HG03558 (cell line): Measurements from ENCODE around the gene C9orf50.

Experiments
- ATAC-seq: cut with Tn5 transposase; IDR thresholded peaks from one replicate; pipeline ENCODE4 v1.9.1; 2021; ENCODE audit warnings: moderate number of reproducible peaks; ENCODE audit not compliant: unreplicated experiment; ENCODE audit errors: extremely low read depth

Gene C9orf50

GRCh38 chr9:129612815-129613519, 7.9 kb downstream of the C9orf50 start:
- no peak for ATAC-seq

GRCh38 chr9:129612123-129612522, 8.8 kb downstream of the C9orf50 start:
- no peak for ATAC-seq

DNA sequence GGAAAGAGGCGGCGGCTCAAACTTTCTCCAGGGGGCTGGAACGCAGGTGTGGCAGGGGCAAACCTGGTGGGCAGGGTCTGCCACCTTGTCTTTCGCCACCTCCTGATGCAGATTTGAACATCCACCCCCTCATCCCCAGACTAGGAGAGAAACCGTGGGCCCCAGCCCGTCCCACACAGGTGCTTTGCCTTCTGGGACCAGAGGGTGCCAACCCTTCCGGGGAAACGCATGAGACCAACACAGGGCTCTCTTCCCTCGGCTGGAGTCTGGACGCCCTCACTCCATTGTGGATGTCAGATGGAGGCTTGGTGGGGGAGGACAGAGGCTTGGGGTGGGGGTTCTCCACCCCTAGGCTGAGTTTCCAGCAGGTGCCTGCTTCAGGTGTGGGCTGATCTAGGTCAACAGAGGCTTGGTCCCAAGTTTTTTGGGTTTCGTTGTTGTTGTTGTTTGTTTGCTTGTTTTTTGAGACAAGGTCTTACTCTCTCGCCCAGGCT, 9.5 kb downstream of the C9orf50 start:
- ATAC-seq, result no peak

- no peak for ATAC-seq
These were observed 10.2 kb downstream of the C9orf50 start for GRCh38 chr9:129610473-129611306.

DNA sequence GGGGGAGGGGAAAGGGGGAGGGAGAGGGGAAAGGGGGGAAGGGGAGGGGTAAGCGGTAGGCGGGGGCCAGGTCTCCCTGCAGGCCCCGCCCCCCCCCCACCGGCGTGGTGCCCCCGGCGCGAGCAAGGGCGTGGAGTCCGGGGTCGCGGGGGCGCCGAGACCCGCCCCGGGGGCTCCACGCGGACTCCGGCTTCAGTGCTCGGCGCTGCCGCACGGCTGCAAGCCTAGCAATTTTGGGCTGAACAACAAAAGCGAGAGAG, 10.8 kb downstream of the C9orf50 start:
- no peak for ATAC-seq

GRCh38 chr9:129609486-129610212, 11.3 kb downstream of the C9orf50 start:
- no peak for ATAC-seq

DNA sequence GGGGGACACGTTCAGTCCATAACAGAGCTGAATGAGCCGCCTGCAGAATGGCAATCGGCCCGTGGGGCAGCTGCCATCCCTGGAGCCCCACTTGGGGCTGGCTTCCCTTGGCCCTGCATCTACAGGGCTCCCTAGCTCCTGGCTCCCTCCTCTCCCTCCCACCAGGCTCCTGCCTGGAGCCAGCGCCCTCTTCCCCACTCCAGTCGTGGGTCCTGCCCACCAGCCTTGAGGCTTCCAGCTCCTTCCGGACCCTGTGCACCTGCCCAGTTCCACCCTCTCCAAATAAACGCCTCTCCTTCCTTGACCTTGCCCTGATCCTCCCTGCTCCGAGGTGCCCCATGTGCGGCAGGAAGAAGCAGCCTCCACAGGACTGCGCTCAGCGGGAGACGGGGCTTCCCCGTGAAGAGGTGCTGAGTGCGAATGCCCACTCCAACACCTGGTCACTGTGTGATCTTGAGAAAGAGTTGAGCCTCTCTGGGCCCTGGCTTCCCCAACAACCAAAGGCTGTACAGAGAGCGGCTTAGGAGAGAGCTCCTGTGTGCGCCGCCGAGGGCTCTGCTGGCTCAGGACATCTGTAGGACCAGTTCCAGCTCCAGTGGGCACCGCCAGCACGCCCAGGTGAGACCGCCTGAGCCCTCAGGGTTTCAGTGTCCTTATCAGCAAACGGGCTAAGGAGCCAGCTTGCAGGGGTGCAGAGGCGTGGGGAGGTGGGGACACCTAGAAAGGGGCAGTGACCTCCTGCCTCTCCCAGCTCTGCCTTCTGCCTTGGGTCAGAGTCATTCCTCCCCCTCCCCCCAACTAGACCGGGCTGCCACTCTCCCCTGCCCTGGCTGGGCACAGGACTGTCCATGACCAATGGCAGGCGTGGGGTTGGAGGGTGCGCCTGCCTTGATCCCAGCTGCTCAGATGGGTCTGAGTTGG, 12.1 kb downstream of the C9orf50 start:
- ATAC-seq, result no peak

DNA sequence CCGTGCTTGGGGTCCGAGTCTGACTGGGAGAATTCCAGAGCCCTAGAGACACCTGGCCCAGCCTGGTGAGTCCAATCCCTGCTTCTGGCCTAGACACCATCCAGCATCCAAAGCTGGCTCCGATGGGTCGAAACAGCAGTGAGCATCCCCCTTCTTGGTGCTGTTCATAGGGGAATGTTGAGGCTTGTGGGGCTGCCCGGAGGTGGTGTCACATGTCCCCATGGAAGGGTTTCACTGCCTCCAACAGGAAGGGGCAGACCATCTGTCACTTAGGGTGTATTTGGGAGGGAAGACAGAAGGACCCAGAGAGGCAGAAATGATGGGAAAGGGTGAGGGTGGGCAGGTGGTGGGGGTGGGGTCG, 13.9 kb downstream of the C9orf50 start:
- ATAC-seq, result no peak

GRCh38 chr9:129606161-129607026, 14.5 kb downstream of the C9orf50 start:
- no peak for ATAC-seq

GRCh38 chr9:129604766-129605163, 16.1 kb downstream of the C9orf50 start:
- ATAC-seq, result no peak

GRCh38 chr9:129604056-129604765, 16.7 kb downstream of the C9orf50 start:
- no peak for ATAC-seq

- no peak for ATAC-seq
These were observed 18.1 kb downstream of the C9orf50 start for GRCh38 chr9:129602598-129603415.

GRCh38 chr9:129601082-129601674, 19.7 kb downstream of the C9orf50 start:
- ATAC-seq, result no peak

DNA sequence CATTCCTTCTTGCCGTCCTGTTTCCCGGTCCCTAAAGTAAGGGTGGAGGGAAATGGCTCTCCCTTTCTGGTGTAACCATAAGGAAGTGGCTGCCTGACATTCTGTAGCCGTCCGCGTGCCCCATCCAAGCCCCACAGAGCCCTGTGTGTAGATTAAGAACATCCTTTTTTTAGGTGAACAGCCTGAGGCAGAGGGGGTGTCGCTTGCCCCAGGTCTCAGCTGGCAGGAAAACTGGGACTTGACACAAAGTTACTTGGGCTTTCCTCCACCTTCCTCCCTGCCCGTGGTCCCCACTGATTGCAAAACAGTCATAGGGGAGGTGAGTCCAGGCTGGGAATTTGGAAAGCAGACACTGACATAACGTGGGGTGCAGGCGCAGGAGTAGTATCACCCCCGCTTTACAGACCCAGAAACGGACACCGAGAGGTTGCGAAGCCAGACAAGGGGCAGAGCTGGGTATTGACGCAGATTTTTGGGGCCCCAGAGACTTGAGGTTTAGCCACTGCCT, 22.8 kb downstream of the C9orf50 start:
- ATAC-seq, result no peak

GRCh38 chr9:129597355-129598088, 23.4 kb downstream of the C9orf50 start:
- ATAC-seq, result no peak

DNA sequence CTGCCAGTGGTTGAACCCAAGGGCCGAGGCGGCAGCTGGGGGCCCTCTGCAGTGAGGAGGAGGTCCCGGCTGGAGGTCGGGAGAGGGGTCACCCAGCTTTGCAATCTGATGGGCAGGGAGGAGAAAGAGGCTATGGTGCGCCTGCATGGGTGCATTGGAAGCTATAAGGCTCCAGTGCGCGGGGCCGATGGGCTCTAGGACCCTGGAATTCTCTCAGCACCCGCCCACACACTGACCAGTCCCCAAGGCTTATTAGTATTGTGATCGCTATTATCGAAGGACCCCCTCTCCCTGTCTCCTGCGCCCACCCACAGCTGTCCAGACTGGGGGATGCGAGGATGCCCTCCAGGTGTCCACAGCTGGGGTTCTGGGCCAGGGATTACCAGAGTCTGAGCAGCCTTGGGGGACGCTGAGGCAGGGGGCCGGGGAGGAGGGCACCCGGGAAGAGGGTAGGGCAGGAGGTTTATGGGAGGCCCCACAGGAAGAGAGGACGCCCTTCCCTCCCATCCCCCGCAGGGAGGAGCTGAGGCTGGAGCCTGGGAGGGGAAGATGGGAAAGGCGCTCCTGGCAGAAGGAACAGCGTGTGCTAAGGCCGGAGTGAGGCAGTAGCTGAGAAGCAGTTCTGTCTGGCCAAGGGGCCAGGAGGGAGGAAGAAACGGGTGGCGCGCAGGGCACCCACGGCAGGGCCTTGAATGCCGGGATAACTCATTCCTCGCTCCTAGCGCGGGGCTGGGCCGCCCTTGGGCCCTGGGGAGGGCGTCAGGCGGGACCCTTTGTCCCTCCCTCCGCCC, 24.2 kb downstream of the C9orf50 start:
- no peak for ATAC-seq
